ENCODE results near the gene C1QL2. TPM values are rescaled to one million over a fixed set of nuclear protein-coding genes. Genes with fewer than 3 reads are reported as not detected.

C1QL2 gene
- total and polyA plus RNA-seq, 10 donors: not detected

- Histone ChIP-seq H3K9me3 (no peaks in the 10 kb centered on the region), H3K4me3 (no peak overlapping the region), H3K36me3 (no peaks in the 10 kb centered on the region), H3K27me3 (replicated peaks in 1 of 7) (no peaks in the 10 kb centered on the region), H3K4me1 (peaks cover 0 to 7% (median 0%) of the 10 kb centered on the region in 6 donors), H3K27ac (no peak overlapping the region)
- TF ChIP-seq POLR2AphosphoS5 (IDR thresholded peaks at IDR 0.05): no peak
- TF ChIP-seq POLR2A (IDR thresholded peaks at IDR 0.05): no peak
- no peak for TF ChIP-seq CTCF (IDR thresholded peaks at IDR 0.05 in 8 of 11, conservative IDR thresholded peaks at IDR 0.05 in 3 of 11)
- intact Hi-C loops (cut with DNase I; ENCODE audit: low total_unique reads): no loop called here
- 76 to 90% (median 88%) methylated on average over 9 to 13 of the region's 13 CpGs for WGBS, 5 donors
- no peak for DNase-seq
Measured at GRCh38 chr2:119181791-119182445, 23.4 kb upstream of the C1QL2 start.

GRCh38 chr2:119181391-119181790 is 22.8 kb upstream of the C1QL2 start:
- no peaks in the 10 kb centered on the region for H3K27me3 ChIP-seq (replicated peaks in 1 of 7)
- no peaks in the 10 kb centered on the region for H3K36me3 ChIP-seq
- no peak overlapping the region for H3K27ac ChIP-seq
- DNase-seq: no peak
- intact Hi-C loops (cut with DNase I; ENCODE audit: low total_unique reads): no loop called here
- H3K4me1 ChIP-seq: peaks cover 0 to 7% (median 0%) of the 10 kb centered on the region in 6 donors
- H3K4me3 ChIP-seq: no peak overlapping the region
- TF ChIP-seq CTCF (IDR thresholded peaks at IDR 0.05 in 8 of 11, conservative IDR thresholded peaks at IDR 0.05 in 3 of 11) (no peak), POLR2AphosphoS5 (IDR thresholded peaks at IDR 0.05) (no peak), POLR2A (IDR thresholded peaks at IDR 0.05) (no peak)
- WGBS, 5 donors: 85 to 92% (median 86%) methylated on average over 10 of the region's 10 CpGs
- no peaks in the 10 kb centered on the region for H3K9me3 ChIP-seq

GRCh38 chr2:119180892-119181291 is 22.3 kb upstream of the C1QL2 start:
- no peaks in the 10 kb centered on the region for H3K9me3 ChIP-seq
- H3K27me3 ChIP-seq (replicated peaks in 1 of 7): no peaks in the 10 kb centered on the region
- no peak overlapping the region for H3K27ac ChIP-seq
- intact Hi-C loops (cut with DNase I; ENCODE audit: low total_unique reads): no loop called here
- 65 to 88% (median 68%) methylated on average over 5 of the region's 5 CpGs for WGBS, 5 donors
- H3K36me3 ChIP-seq: no peaks in the 10 kb centered on the region
- peaks cover 0 to 7% (median 0%) of the 10 kb centered on the region in 6 donors for H3K4me1 ChIP-seq
- TF ChIP-seq POLR2AphosphoS5 (IDR thresholded peaks at IDR 0.05): peak in 1 of 3 donors; percentile 36
- TF ChIP-seq CTCF (IDR thresholded peaks at IDR 0.05 in 8 of 11, conservative IDR thresholded peaks at IDR 0.05 in 3 of 11): no peak
- peak; percentile 76 for DNase-seq
- H3K4me3 ChIP-seq: no peak overlapping the region

GRCh38 chr2:119179991-119180390 is 21.4 kb upstream of the C1QL2 start:
- intact Hi-C loops (cut with DNase I; ENCODE audit: low total_unique reads): no loop called here
- 73 to 94% (median 86%) methylated on average over 7 of the region's 7 CpGs for WGBS, 5 donors
- peaks cover 0 to 7% (median 0%) of the 10 kb centered on the region in 6 donors for H3K4me1 ChIP-seq
- no peaks in the 10 kb centered on the region for H3K9me3 ChIP-seq
- H3K27me3 ChIP-seq (replicated peaks in 1 of 7): no peaks in the 10 kb centered on the region
- TF ChIP-seq POLR2AphosphoS5 (IDR thresholded peaks at IDR 0.05) (no peak), POLR2A (IDR thresholded peaks at IDR 0.05) (no peak), CTCF (IDR thresholded peaks at IDR 0.05 in 8 of 11, conservative IDR thresholded peaks at IDR 0.05 in 3 of 11) (no peak)
- no peaks in the 10 kb centered on the region for H3K36me3 ChIP-seq
- no peak overlapping the region for H3K4me3 ChIP-seq
- no peak overlapping the region for H3K27ac ChIP-seq
- DNase-seq: no peak

All from spleen (tissue), 11 donors.